Ovary (tissue), 3 donors: ENCODE measurements around the gene POLR1F.

Experiments
- CTCF ChIP-seq, 3 donors: fragments of 450-650 bp in 2 of 3; fragments of 200-600 bp in 1 of 3; IDR thresholded peaks; one replicate each; pipeline versions ENCODE4 v1.5.1 to v1.8.0; 2016 to 2022; ENCODE audit warnings: antibody characterized with exemption in 3 of 3, mild to moderate bottlenecking in 1 of 3
- POLR2A ChIP-seq: fragments of 450-650 bp; IDR thresholded peaks from one replicate; pipeline ENCODE4 v1.6.1; 2017; ENCODE audit warnings: antibody characterized with exemption, mild to moderate bottlenecking, moderate library complexity
- donor health status: DM: no; HTN: no; CAD: no.

GRCh38 chr7:19692111-19692828 is 16.6 kb downstream of the POLR1F start:
- TF ChIP-seq CTCF (IDR thresholded peaks at IDR 0.05): no peak
- TF ChIP-seq POLR2A: no peak
